K562 treated with DMSO at 1 percent for 24 hours (cell line): Measurements from ENCODE around the gene ATP1A1. TPM values are rescaled to one million over a fixed set of nuclear protein-coding genes. Genes with fewer than 3 reads are reported as not detected.

ENCODE experiments used
- total RNA-seq: library from RNA; unstranded; fragments of 300-600 nt; gene quantifications from 2 replicates; pipeline ENCODE4 v1.2.3, GENCODE V29; 2022; ENCODE audit warnings: low read depth; ENCODE audit not compliant: insufficient read depth

ATP1A1 gene
- 211 and 214 TPM in 2 replicates for total RNA-seq

GRCh38 chr1:116372651-116373430, at the start of gene ATP1A1:
TSS of gene ATP1A1 (plus strand) at chr1:116373244. CDS start at chr1:116373512, 268 bp downstream.

Other genes starting within 250 kb of the ATP1A1 start
- 16.8 and 20.8 TPM in 2 replicates for gene CD58, start 197.8 kb downstream of the ATP1A1 start, total RNA-seq